ENCODE data around the gene SH3YL1. TPM values are rescaled to one million over a fixed set of nuclear protein-coding genes. Genes with fewer than 3 reads are reported as not detected.

SH3YL1 gene
- total and polyA plus RNA-seq, 2 of the 4 experiments (the other 2 are of a cell fraction): 18.1 to 21.2 TPM

GRCh38 chr2:238431-238830 lies 25.4 kb downstream of the SH3YL1 start:
- Histone ChIP-seq H3K79me1 (ENCODE audit: low read depth in 1 of 2, low read length in 2 of 2) (no peaks in the 10 kb centered on the region), H2BK120ac (ENCODE audit: low read depth, low read length) (no peak overlapping the region), H2BK15ac (ENCODE audit: low read depth, low read length) (no peak overlapping the region), H3K27me3 (ENCODE audit: control insufficient read depth, insufficient read depth, low read length) (no peaks in the 10 kb centered on the region), H3K4me1 (ENCODE audit: control insufficient read depth, insufficient read depth, low read length) (no peaks in the 10 kb centered on the region), H3K36me3 (ENCODE audit: control insufficient read depth, insufficient read depth, low read length) (peaks cover 9% of the 10 kb centered on the region), H3K4ac (ENCODE audit: low read depth, low read length) (no peak overlapping the region), H4K91ac (ENCODE audit: insufficient read depth, low read depth, low read length) (no peak overlapping the region), H2BK20ac (ENCODE audit: low read depth, low read length) (no peak overlapping the region), H3K56ac (ENCODE audit: extremely low read depth, insufficient read depth, low read length) (no peak overlapping the region), H4K5ac (ENCODE audit: low read depth, low read length) (no peak overlapping the region), H3K4me2 (ENCODE audit: low read depth, low read length) (no peak overlapping the region), H3K18ac (ENCODE audit: low read depth, low read length) (no peak overlapping the region), H3K23ac (ENCODE audit: low read depth, low read length) (no peak overlapping the region), H4K20me1 (ENCODE audit: insufficient read depth, low read length) (no peaks in the 10 kb centered on the region), H3K4me3 (ENCODE audit: insufficient read depth, low read depth, low read length) (no peak overlapping the region), H2AFZ (replicated peaks; ENCODE audit: low read length, poor library complexity) (no peak overlapping the region), H2AK5ac (ENCODE audit: low read depth, low read length) (no peak overlapping the region), H3K9me3 (ENCODE audit: control insufficient read depth, insufficient read depth, low read length) (no peaks in the 10 kb centered on the region), H3K27ac (ENCODE audit: insufficient read depth, low read length) (no peak overlapping the region), H3K9me1 (ENCODE audit: insufficient read depth, low read length) (peaks cover 4% of the 10 kb centered on the region; the same call in 1 of the 2 replicates), H2BK5ac (ENCODE audit: low read depth, low read length, poor library complexity, severe bottlenecking) (no peak overlapping the region), H2AK9ac (replicated peaks; ENCODE audit: low read depth, low read length, poor library complexity) (no peak overlapping the region), H3K14ac (replicated peaks; ENCODE audit: low read depth, low read length) (no peak overlapping the region), H3K9ac (ENCODE audit: low read depth, low read length) (no peak overlapping the region), H4K8ac (ENCODE audit: low read depth in 2 of 2, low read length in 2 of 2) (no peak overlapping the region)
- BruUV-seq (replicated peaks): no TSS peak
- DNase-seq: peak; percentile 4
- no peak for TF ChIP-seq MXI1 (IDR thresholded peaks at IDR 0.05; ENCODE audit: borderline replicate concordance, low read depth, low read length)
- TF ChIP-seq RAD21 (IDR thresholded peaks at IDR 0.05; ENCODE audit: low read length): no peak
- no peak for TF ChIP-seq ELK1 (IDR thresholded peaks at IDR 0.05; ENCODE audit: borderline replicate concordance, low read depth, low read length)
- no peak for TF ChIP-seq NFE2L2 (IDR thresholded peaks at IDR 0.05; ENCODE audit: low read depth, low read length)
- no peak for TF ChIP-seq CEBPB (IDR thresholded peaks at IDR 0.05; ENCODE audit: low read depth, low read length)
- no peak for TF ChIP-seq SMC3 (IDR thresholded peaks at IDR 0.05; ENCODE audit: low read depth, low read length)
- TF ChIP-seq RFX5 (IDR thresholded peaks at IDR 0.05; ENCODE audit: low read depth, low read length): no peak
- TF ChIP-seq RCOR1 (IDR thresholded peaks at IDR 0.05; ENCODE audit: insufficient replicate concordance, low read length): no peak
- TF ChIP-seq CHD1 (IDR thresholded peaks at IDR 0.05; ENCODE audit: low read depth, low read length): no peak
- no peak for TF ChIP-seq POLR2A (IDR thresholded peaks at IDR 0.05; ENCODE audit: low read depth, low read length)
- no peak for TF ChIP-seq FOS (IDR thresholded peaks at IDR 0.05; ENCODE audit: low read depth, low read length)
- no peak for TF ChIP-seq MAFK (IDR thresholded peaks at IDR 0.05; ENCODE audit: low read depth, low read length)
- no peak for TF ChIP-seq BHLHE40 (IDR thresholded peaks at IDR 0.05; ENCODE audit: low read depth, low read length)
- TF ChIP-seq MAZ (IDR thresholded peaks at IDR 0.05; ENCODE audit: borderline replicate concordance, low read depth, low read length): no peak
- TF ChIP-seq CTCF (conservative IDR thresholded peaks at IDR 0.05; ENCODE audit: low read depth, low read length): no peak
- no peak for TF ChIP-seq USF2 (IDR thresholded peaks at IDR 0.05; ENCODE audit: low read depth, low read length)
- WGBS, 2 experiments (ENCODE audit: extremely low coverage in 2 of 2, insufficient read length in 1 of 2): 47 to 100% methylated on average over 1 to 2 of the region's 3 CpGs
- dilution Hi-C loops (cut with HindIII; ENCODE audit: low sequenced_read_pairs, unreplicated experiment) (no loop called here), intact Hi-C loops (cut with micrococcal nuclease) (no loop called here), in situ Hi-C loops (cut with MboI; ENCODE audit: low sequenced_read_pairs) (no loop called here)
- ATAC-seq (ENCODE audit: low read depth): no peak; the same call in 1 of the 2 replicates
- ChIA-PET POLR2A (ENCODE audit: unreplicated experiment) (interaction anchor here (0.7 kb wide), 1 partner anchor 9 kb away, joined by 3 read pairs; no protein-coding TSS in a partner anchor), CTCF (interaction anchor here (1.0 kb wide), 1 partner anchor 52 kb away, joined by 3 read pairs; no protein-coding TSS in a partner anchor)

Measured in IMR-90 (cell line).